MM.1S (cell line): ENCODE data around the gene UCP3.

ENCODE experiments used
- DNase-seq: peaks from one replicate; pipeline ENCODE4 v3.0.0-alpha.2; 2015
- H2AFZ ChIP-seq: fragments of 300-600 bp; sonication (generic); 2 replicates; pipeline ENCODE4 v1.6.0; 2016; ENCODE audit warnings: antibody characterized with exemption, low read length
- H3F3A ChIP-seq: fragments of 300-600 bp; sonication (generic); 2 replicates; pipeline ENCODE4 v1.6.1; 2016; ENCODE audit warnings: mild to moderate bottlenecking, antibody characterized with exemption, low read length, moderate library complexity, mixed read lengths; ENCODE audit not compliant: insufficient read depth
- H3K27ac ChIP-seq: fragments of 300-600 bp; sonication (generic); 2 replicates; pipeline ENCODE4 v1.5.1; 2016; ENCODE audit warnings: mild to moderate bottlenecking, low read length
- H3K27me3 ChIP-seq: fragments of 300-600 bp; sonication (generic); replicated peaks from 2 replicates; pipeline ENCODE4 v1.6.0; 2016; ENCODE audit warnings: low read length; ENCODE audit not compliant: insufficient read depth
- H3K36me3 ChIP-seq: fragments of 300-600 bp; sonication (generic); replicated peaks from 2 replicates; pipeline ENCODE4 v1.6.1; 2016; ENCODE audit warnings: mild to moderate bottlenecking, low read length, mixed read lengths; ENCODE audit not compliant: insufficient read depth
- H3K4me1 ChIP-seq: fragments of 300-600 bp; sonication (generic); 2 replicates; pipeline ENCODE4 v1.6.1; 2016; ENCODE audit warnings: low read length, mixed read lengths
- H3K4me2 ChIP-seq: fragments of 300-600 bp; sonication (generic); 2 replicates; pipeline ENCODE4 v1.6.0; 2016; ENCODE audit warnings: low read depth, low read length
- H3K4me3 ChIP-seq: fragments of 300-600 bp; sonication (generic); 2 replicates; pipeline ENCODE4 v1.5.1; 2016; ENCODE audit warnings: low read length, mixed read lengths
- H3K79me2 ChIP-seq: fragments of 300-600 bp; sonication (generic); 2 replicates; pipeline ENCODE4 v1.6.1; 2016; ENCODE audit warnings: mixed run types, low read length, mixed read lengths
- H3K9ac ChIP-seq: fragments of 300-600 bp; sonication (generic); 2 replicates; pipeline ENCODE4 v1.6.1; 2016; ENCODE audit warnings: low read length, mixed read lengths
- H3K9me2 ChIP-seq: fragments of 300-600 bp; sonication (generic); replicated peaks from 2 replicates; pipeline ENCODE4 v1.6.1; 2016; ENCODE audit warnings: mild to moderate bottlenecking, low read length, mixed read lengths; ENCODE audit not compliant: insufficient read depth
- H3K9me3 ChIP-seq: fragments of 300-600 bp; sonication (generic); replicated peaks from 2 replicates; pipeline ENCODE4 v1.6.1; 2016; ENCODE audit warnings: mild to moderate bottlenecking, low read length, mixed read lengths; ENCODE audit not compliant: insufficient read depth
- H4K20me1 ChIP-seq: fragments of 300-600 bp; sonication (generic); 2 replicates; pipeline ENCODE4 v1.6.1; 2016; ENCODE audit warnings: mild to moderate bottlenecking, low read length, moderate library complexity, mixed read lengths; ENCODE audit not compliant: insufficient read depth
- CTCF ChIP-seq: fragments of 300-600 bp; sonication (generic); IDR thresholded peaks from 2 replicates; pipeline ENCODE4 v1.5.1; 2016; ENCODE audit warnings: antibody characterized with exemption, low read length, mixed read lengths
- EZH2 ChIP-seq: fragments of 300-600 bp; sonication (generic); optimal IDR thresholded peaks from 2 replicates; pipeline ENCODE3; 2017; ENCODE audit warnings: low read depth, mild to moderate bottlenecking, antibody characterized with exemption, low read length, mixed read lengths
- EZH2phosphoT487 ChIP-seq: fragments of 300-600 bp; sonication (generic); IDR thresholded peaks from 2 replicates; pipeline ENCODE4 v1.6.1; 2018; ENCODE audit warnings: antibody characterized with exemption, low read length

The UCP3 gene

DNA sequence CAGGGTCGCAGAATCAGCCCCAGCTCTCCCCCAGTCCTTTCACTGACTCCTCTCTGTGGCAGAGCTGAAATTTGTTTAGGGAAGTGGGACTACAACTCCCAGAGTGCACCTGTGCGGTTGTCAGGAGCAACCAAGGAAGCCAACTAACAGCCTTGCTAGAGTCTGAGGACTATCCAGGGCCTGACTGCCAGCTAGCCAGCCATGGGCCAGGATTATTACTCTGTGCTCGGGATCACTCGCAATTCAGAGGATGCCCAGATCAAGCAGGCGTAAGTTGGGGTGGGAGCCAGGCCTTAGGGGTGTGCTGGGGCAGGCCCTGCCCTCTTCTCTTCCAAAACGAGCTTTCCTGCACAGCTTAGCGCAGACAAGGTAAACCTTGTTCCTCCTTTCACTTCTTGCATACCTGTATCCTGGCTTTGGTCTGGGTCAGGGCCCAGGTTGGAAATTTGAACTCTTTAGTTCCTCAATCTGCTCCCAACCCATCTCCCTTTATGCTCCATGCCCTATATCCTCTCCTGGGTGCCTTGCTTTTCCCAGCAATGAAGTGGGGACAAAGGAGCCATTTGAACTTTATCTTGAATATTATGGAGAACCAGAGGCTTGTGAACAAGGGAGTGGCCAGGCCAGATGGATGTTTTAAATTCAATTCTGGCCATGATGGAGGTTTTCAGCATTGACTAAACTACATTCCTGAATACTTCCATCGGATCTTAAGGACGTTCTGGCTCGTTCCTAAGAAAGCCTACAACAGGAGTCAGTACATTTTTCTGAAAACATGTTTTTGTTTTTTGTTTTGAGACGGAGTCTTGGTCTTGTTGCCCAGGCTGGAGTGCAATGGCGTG is 57.8 kb downstream of the UCP3 start, which contains the start of gene DNAJB13:
Gene DNAJB13 (plus strand): TSS at position 158 of the 842 bp plus-strand sequence. CDS start 44 bp downstream, at position 202.
- Histone ChIP-seq H3K27me3 (no peaks in the 10 kb centered on the region), H3K9me3 (no peaks in the 10 kb centered on the region), H3K36me3 (no peaks in the 10 kb centered on the region), H3K4me1 (no peaks in the 10 kb centered on the region), H3K4me2 (no peak within 1 kb of the TSS), H3F3A (no peaks in the 10 kb centered on the region), H3K27ac (no peak within 1 kb of the TSS), H2AFZ (no peak within 1 kb of the TSS), H3K9ac (no peak within 1 kb of the TSS), H3K9me2 (no peaks in the 10 kb centered on the region), H3K79me2 (no peaks in the 10 kb centered on the region), H3K4me3 (no peak within 1 kb of the TSS), H4K20me1 (no peaks in the 10 kb centered on the region)
- DNase-seq = peak; percentile 23
- TF ChIP-seq CTCF = no peak
- TF ChIP-seq EZH2 = no peak
- no peak for TF ChIP-seq EZH2phosphoT487
